ENCODE measurements around the gene ZNF157.
"Not testable (repeated sequence)": the region's sequence is repeated elsewhere in the genome, so short reads cannot be mapped to it uniquely, and the experiment has no call there.

Gene ZNF157
- 1.0 to 1.3 reads per million in 2 donors for total RNA-seq

GRCh38 chrX:47370278-47370677 is at the start of gene ZNF157:
Gene ZNF157, plus strand, starts transcription at chrX:47370578. Its CDS starts 91 bp downstream, at chrX:47370669.
- DNase-seq, result no peak

DNA sequence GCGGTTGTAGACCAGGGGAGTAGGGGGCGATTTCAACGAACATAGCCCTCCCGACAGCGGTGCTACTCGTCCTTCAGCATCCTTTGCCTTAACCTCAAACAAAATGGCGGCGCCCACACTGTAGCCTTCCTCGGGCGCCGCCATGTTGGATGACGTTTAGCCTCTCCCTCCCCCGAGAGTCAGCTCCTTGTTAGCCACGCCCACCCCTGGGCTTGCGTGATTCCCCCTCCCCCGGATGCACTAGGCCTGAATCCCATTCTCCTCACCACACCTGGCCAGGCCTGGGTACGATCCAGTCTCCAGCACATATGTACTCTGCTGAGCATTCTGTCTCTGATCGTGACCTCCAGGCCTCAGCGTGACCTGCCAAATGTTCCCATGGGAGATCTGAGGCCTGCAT is 49.0 kb upstream of the ZNF157 start:
- no peak for DNase-seq

GRCh38 chrX:47321823-47322371 is 48.5 kb upstream of the ZNF157 start:
- DNase-seq, result no peak

GRCh38 chrX:47327902-47328301 is 42.5 kb upstream of the ZNF157 start:
- DNase-seq, result no peak

DNA sequence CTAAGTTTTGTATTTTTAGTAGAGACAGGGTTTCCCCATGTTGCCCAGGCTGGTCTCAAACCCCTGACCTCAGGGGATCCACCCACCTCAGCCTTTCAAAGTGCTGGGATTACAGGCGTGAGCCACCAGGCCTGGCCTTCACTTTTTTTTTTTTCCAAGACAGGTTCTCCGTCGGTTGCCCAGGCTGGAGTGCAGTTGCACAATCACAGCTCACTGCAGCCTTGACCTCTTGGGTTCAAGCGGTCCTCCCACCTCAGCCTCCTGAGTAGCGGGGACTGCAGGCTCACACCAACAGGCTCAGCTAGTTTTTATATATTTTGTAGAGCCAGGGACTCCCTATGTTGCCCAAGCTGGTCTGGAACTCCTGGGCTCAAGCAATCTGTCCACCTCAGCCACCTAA is 37.6 kb upstream of the ZNF157 start:
- not testable (repeated sequence) for DNase-seq

DNA sequence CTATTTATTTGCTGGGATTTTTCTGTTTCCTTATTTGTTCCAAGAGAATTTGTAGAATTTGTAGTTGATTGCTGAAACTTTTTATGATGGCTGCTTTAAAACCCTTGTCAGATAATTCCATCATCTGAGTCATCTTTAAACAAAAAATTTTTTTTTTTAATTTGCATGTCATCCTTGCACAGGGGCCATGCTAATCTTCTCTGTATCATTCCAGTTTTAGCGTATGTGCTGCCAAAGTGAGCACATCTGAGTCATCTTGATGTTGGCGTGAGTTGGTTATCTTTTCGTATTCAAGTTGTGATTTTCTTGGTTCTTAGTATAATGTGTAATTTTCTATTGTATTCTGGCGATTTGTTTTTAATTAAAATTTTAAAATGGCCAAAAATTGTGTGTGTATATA is 18.7 kb upstream of the ZNF157 start:
- no peak for DNase-seq

DNA sequence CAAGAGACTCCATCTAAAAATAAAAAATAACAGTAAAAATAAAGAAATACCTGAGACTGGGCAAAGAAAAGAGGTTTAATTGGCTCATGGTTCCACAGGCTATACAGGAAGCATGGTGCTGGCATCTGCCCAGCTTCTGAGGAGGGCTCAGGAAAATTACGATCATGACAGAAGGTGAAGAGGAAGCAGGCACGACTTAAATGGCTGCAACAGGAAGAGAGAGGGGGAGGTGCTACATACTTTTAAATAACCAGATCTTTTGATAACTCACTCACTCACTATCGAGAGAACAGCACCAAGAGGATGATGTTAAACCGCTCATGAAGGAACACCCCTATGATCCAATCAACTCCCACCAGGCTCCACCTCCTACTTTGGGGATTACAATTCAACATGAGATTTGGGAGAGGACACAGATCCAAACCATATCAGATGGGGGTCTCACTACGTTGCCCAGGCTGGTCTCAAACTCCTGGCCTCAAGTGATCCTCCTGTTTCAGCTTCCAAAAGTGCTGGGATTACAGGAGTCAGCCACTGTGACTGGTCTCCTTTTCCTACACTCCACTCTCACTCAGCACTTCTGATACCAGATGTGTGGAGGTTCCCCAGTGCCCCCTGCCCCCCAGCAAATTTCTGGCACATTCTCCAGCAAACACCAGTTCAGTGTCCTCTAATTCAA is 11.9 kb upstream of the ZNF157 start:
- no peak for DNase-seq

GRCh38 chrX:47360423-47361179 is 9.8 kb upstream of the ZNF157 start:
- no peak for DNase-seq

- DNase-seq, result no peak
These were observed 8.6 kb upstream of the ZNF157 start for GRCh38 chrX:47361538-47362511.

DNA sequence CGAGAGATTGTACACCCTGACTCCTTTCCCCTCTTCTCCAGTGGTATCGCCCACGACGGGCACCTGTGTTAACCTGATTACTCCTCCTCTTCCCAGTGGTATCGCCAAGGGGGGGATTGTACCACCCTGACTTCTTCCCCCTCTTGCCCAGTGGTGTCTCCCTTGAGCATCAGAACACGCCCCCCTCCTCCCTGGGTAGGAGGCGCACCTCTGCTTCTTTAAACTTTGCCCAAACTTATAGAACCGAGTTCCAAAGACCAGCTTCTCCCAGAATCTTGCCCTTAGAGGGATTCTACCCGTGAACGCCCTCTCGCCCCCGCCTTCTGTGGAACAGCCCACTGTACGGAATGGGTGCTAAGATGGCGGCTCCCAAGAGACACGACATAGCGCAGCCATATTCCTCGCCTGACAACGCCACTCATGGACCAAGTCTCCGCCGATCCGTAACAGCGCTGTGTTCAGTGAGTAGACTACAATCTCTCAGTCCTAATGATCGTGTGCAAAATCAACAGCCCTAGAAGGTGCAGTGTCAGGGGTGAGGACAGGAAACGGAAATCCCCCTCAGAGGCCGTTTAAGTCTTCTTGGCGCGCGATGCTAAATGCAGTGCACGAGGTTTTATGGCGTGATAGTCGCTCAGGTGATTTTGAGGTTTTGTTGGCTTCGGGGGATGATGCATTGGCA is 4.2 kb upstream of the ZNF157 start:
- DNase-seq, result no peak

GRCh38 chrX:47373198-47373597 is 2.8 kb downstream of the ZNF157 start:
- no peak for DNase-seq

GRCh38 chrX:47380268-47380667 is 9.9 kb downstream of the ZNF157 start:
- no peak for DNase-seq

- DNase-seq, result not testable (repeated sequence)
These were observed 10.5 kb downstream of the ZNF157 start for GRCh38 chrX:47380837-47381236.

- no peak for DNase-seq
These were observed 14.1 kb downstream of the ZNF157 start for GRCh38 chrX:47384502-47384901.

DNA sequence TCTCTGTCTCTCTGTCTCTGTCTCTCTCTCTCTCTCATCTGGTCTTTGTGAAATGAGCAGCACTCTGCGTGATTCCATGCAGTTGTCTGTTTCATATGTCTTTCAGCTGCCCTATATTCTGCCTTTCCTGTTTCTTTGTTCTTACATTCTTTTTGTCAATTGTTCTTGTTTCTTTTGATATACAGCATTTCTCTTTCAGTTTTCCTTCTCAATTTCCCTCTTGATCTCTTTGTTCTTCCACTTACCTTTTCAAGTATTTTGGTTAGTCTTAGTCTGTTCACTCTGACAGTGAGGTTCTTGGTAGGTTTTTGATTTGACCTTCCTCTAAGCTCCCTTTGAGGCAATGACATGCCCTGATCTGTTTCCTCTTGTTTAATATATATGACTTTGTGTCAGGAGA is 20.4 kb downstream of the ZNF157 start:
- no peak for DNase-seq

- DNase-seq, result no peak
These were observed 42.8 kb downstream of the ZNF157 start for GRCh38 chrX:47413179-47413594.

DNA sequence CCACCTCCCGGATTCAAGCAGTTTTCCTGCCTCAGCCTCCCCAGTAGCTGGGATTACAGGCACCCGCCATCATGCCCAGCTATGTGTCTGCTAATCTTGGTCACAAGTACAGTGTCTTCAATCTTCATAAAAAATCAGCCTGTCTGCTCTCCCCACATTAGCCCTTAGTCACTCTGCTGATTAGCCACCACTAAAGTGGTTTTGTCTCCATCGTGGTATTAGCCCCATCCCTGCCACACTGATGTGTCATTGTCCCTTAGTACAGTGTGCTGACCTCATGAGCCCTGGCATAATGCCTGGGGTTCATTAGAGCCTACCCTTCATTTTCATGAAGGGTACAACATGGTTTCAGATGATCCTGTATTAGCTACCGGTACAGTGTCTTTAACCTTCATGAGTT is 49.9 kb downstream of the ZNF157 start:
- DNase-seq, result no peak

DNA sequence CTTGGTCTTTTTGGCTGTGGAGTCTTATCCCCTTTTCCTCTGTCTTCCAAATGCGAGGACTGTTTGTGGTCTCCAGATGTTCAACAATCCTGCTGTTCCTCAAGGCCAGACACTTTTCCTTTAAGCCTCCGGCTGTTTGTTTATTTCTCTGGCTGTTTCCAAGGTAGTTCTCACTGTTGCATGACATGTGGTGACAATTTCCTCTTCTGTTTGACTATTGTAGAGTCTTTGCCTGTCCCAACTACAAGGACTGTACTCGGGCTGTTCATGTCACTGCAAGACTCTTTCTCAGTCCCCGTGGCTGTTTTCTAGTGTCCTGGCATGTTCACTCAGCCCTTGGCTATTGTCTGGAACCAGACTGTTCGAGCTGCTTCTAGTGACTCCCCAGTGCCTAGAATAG is 50.6 kb downstream of the ZNF157 start:
- DNase-seq, result no peak

DNA sequence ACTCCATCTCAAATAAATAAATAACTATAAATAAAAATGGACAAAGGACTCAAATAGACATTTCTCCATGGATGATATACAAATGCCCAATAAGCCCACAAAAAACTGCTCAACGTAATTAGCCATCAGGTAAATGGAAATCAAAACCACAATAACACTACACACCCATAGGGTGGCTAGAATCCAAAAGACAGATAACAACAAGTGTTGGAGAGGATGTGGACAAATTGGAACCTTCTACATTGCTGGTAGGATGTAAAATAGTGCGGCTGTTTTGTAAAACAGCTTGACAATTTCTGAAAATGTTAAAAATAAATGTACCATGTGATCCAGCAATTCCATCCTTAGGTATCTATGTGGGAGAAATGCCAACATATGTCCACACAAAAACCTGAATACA is 52.1 kb downstream of the ZNF157 start:
- no peak for DNase-seq

- no peak for DNase-seq
These were observed 60.5 kb downstream of the ZNF157 start for GRCh38 chrX:47430925-47431324.

DNA sequence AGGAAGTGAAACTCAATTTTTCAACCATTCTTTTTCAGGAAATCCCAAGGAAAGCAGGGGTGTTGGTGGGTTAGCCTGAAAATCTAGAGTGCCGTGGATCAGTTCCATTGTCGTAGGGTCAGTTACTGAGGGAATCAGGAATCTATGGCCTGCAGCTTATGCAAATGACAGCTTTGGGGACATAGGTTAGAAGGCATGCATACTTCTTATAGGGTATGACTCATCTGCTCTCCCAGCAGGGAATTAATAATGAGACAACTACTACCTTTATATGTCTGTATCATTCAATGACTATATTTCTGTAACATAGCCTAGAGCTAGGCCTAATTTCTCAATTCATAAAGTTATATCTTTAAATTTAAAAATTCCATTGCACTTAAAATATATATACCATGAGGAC is 76.1 kb downstream of the ZNF157 start:
- no peak for DNase-seq

DNA sequence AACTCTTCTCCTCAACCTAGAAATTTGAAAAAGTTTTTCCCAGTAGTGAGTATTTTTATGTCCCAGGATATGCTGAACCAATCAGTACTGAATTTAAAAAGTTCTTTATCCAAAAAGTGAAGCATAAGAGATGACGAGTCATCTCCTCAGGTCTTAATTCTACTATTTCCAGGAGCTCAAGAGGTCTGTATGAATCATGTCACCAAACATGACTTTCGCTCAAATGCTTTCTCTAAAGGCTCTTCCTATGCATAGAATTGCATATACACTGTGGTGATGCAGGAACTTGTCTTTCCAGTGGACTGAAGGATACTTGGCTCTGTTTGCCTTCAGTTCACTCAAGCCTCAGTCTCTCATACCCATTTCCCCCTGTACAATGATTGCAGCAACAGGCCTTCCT is 76.6 kb downstream of the ZNF157 start:
- no peak for DNase-seq

All from activated gamma-delta T cell (primary cell).